OCI-LY3 (cell line): ENCODE results near the gene AMN.

ENCODE experiments used
- CTCF ChIP-seq: fragments of 200-600, 300-600 bp; sonication (generic); IDR thresholded peaks from 2 replicates; pipeline ENCODE4 v1.5.1; 2014; ENCODE audit warnings: antibody characterized with exemption, low read length, low read depth
- EZH2phosphoT487 ChIP-seq: fragments of 200-600 bp; shearing (Covaris generic); IDR thresholded peaks from 2 replicates; pipeline ENCODE4 v1.6.1; 2018; ENCODE audit warnings: antibody characterized with exemption, mixed run types, low read depth

- TF ChIP-seq CTCF = no peak
- no peak for TF ChIP-seq EZH2phosphoT487
These were observed 1.5 kb downstream of the AMN start for GRCh38 chr14:102923925-102924486.
